ENCODE results near the gene ABCC4. TPM values are rescaled to one million over a fixed set of nuclear protein-coding genes. Genes with fewer than 3 reads are reported as not detected.

ABCC4 gene
- polyA plus RNA-seq, 1 experiment, result 140 TPM

GRCh38 chr13:94978516-94978915, 322.7 kb downstream of the ABCC4 start:
- POLR2A ChIA-PET, result no interaction called here
- CTCF ChIA-PET, result no interaction called here

GRCh38 chr13:94974015-94974951, 327.0 kb downstream of the ABCC4 start:
- POLR2A ChIA-PET, result no interaction called here

More at GRCh38 chr13:94978516-94978915, 322.7 kb downstream of the ABCC4 start:
- no peak for TF ChIP-seq CTCF (IDR thresholded peaks at IDR 0.05; ENCODE audit: low read depth, low read length)
- Histone ChIP-seq H3K27ac (ENCODE audit: low read depth, low read length) (no peak overlapping the region), H3K9me3 (ENCODE audit: control insufficient read depth, insufficient read depth, low read length) (no peaks in the 10 kb centered on the region), H3K27me3 (ENCODE audit: control insufficient read depth, insufficient read depth, low read length) (peaks cover 14% of the 10 kb centered on the region), H3K4me3 (ENCODE audit: low read depth, low read length) (no peak overlapping the region)
- DNase-seq (ENCODE audit: low read depth, low spot score), result no peak

GRCh38 chr13:94972262-94972661, 329.0 kb downstream of the ABCC4 start:
- POLR2A ChIA-PET, result no interaction called here
- TF ChIP-seq CTCF (IDR thresholded peaks at IDR 0.05; ENCODE audit: low read depth, low read length), result no peak
- Histone ChIP-seq H3K27ac (ENCODE audit: low read depth, low read length) (no peak overlapping the region), H3K4me3 (ENCODE audit: low read depth, low read length) (no peak overlapping the region), H3K9me3 (ENCODE audit: control insufficient read depth, insufficient read depth, low read length) (no peaks in the 10 kb centered on the region; the same call in 1 of the 2 replicates), H3K27me3 (ENCODE audit: control insufficient read depth, insufficient read depth, low read length) (peaks cover 49% of the 10 kb centered on the region)
- no peak for DNase-seq (ENCODE audit: low read depth, low spot score)
- CTCF ChIA-PET, result interaction anchor here (2.3 kb wide), 1 partner anchor 298 kb away, joined by 7 read pairs; no protein-coding TSS in a partner anchor

More at GRCh38 chr13:94974015-94974951, 327.0 kb downstream of the ABCC4 start:
- H3K4me3 ChIP-seq (ENCODE audit: low read depth, low read length), result no peak overlapping the region
- no peak for DNase-seq (ENCODE audit: low read depth, low spot score)
- CTCF ChIA-PET, result interaction anchor here (2.3 kb wide), 1 partner anchor 300 kb away, joined by 7 read pairs; no protein-coding TSS in a partner anchor
- peaks cover 33% of the 10 kb centered on the region for H3K27me3 ChIP-seq (ENCODE audit: control insufficient read depth, insufficient read depth, low read length)
- no peak for TF ChIP-seq CTCF (IDR thresholded peaks at IDR 0.05; ENCODE audit: low read depth, low read length)
- no peaks in the 10 kb centered on the region for H3K9me3 ChIP-seq (ENCODE audit: control insufficient read depth, insufficient read depth, low read length)
- H3K27ac ChIP-seq (ENCODE audit: low read depth, low read length), result no peak overlapping the region

Small RNA genes lying within 50 kb of the gene (small RNA-seq; reads per million reads assigned to genes)
- gene RNU6-62P (ENCODE audit: insufficient read length, low read depth) (not detected), gene RNY3P8 (ENCODE audit: insufficient read length, low read depth) (not detected), gene RNY4P27 (ENCODE audit: insufficient read length, low read depth) (not detected)

All from AG04450 (cell line).